Erythroblast (primary cell): ENCODE measurements around the gene TM7SF2.

Source experiments
- GATA1 ChIP-seq: IDR thresholded peaks from 2 replicates; pipeline ENCODE4 v1.6.1; 2011; ENCODE audit warnings: low read depth, mild to moderate bottlenecking, control low read depth, low read length, moderate library complexity
- POLR2A ChIP-seq: IDR thresholded peaks from 2 replicates; pipeline ENCODE4 v1.6.1; 2011; ENCODE audit warnings: mild to moderate bottlenecking, low read length

- TF ChIP-seq POLR2A (no peak), GATA1 (no peak)
Measured at GRCh38 chr11:65156926-65157325, 45.3 kb downstream of the TM7SF2 start.
